ENCODE results near the gene LDB2. TPM values are rescaled to one million over a fixed set of nuclear protein-coding genes. Genes with fewer than 3 reads are reported as not detected.

The LDB2 gene
- total and polyA plus RNA-seq, 2 donors from 2014 or later, result 26.9 to 59.9 TPM

DNA sequence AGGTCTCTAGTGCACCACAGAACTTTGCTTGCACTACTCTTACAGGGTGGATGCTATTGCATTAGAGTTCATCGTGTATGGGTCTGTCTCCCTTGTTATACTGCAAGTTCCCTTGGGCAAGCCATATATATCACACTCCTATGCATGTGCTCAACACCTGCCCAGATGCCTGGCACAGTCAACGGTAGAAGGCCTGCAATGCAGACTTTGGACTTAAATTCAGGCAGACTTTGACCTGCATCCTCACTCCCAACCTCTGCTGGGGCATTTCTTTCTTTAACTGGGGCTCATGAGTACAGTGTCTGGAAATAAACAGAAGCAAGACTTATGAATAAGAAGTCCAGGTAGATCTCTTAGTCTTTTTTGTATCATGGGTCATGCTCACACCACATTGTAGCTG, 148.2 kb downstream of the LDB2 start:
- no peak for FAIRE-seq
- intact Hi-C loops (cut with DNase I), result no loop called here
- no peaks in the 10 kb centered on the region for H3K9me3 ChIP-seq (ENCODE audit: control insufficient read depth in 2 of 3, insufficient read depth in 1 of 3, low read length in 3 of 3)

DNA sequence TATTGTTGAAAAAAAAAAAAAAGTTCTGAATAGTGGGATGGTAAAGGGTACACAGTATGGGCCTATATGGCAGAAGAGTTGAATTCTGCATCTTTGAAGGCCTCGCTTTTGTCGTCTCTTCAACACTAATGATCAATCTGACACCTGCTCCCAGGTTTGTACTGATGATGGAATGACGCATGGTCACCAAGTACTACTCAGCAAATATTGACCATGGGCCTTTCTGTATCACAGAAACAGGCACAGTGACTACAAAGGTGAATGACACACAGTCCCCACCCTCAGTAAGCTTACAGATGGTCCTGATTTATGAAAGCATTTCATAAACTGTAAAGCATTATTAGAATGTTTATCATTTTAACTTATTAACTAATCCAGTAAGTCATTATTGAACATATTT, 152.6 kb downstream of the LDB2 start:
- H3K27ac ChIP-seq (ENCODE audit: low read depth in 2 of 2, low read length in 2 of 2), result no peak overlapping the region
- H3K4me3 ChIP-seq (ENCODE audit: low read length in 3 of 3), result no peak overlapping the region
- H3K27me3 ChIP-seq (ENCODE audit: control insufficient read depth, insufficient read depth, low read length), result no peaks in the 10 kb centered on the region
- H3K36me3 ChIP-seq (ENCODE audit: control insufficient read depth in 2 of 3, insufficient read depth in 3 of 3, low read length in 3 of 3), result no peaks in the 10 kb centered on the region
- peaks cover 0 to 2% (median 0%) of the 10 kb centered on the region in 3 donors for H3K4me1 ChIP-seq (ENCODE audit: control insufficient read depth in 2 of 3, insufficient read depth in 2 of 3, low read depth in 1 of 3, low read length in 3 of 3)
- DNase-seq (no peak), FAIRE-seq (no peak)
- H3K9me3 ChIP-seq (ENCODE audit: control insufficient read depth in 2 of 3, insufficient read depth in 1 of 3, low read length in 3 of 3), result no peaks in the 10 kb centered on the region
- intact Hi-C loops (cut with DNase I), result no loop called here
- no peak overlapping the region for H3K9ac ChIP-seq (ENCODE audit: low read length in 3 of 3)
- TF ChIP-seq, protein P1, sequence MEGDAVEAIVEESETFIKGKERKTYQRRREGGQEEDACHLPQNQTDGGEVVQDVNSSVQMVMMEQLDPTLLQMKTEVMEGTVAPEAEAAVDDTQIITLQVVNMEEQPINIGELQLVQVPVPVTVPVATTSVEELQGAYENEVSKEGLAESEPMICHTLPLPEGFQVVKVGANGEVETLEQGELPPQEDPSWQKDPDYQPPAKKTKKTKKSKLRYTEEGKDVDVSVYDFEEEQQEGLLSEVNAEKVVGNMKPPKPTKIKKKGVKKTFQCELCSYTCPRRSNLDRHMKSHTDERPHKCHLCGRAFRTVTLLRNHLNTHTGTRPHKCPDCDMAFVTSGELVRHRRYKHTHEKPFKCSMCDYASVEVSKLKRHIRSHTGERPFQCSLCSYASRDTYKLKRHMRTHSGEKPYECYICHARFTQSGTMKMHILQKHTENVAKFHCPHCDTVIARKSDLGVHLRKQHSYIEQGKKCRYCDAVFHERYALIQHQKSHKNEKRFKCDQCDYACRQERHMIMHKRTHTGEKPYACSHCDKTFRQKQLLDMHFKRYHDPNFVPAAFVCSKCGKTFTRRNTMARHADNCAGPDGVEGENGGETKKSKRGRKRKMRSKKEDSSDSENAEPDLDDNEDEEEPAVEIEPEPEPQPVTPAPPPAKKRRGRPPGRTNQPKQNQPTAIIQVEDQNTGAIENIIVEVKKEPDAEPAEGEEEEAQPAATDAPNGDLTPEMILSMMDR (IDR thresholded peaks at IDR 0.05; ENCODE audit: borderline replicate concordance, extremely low read depth, insufficient read depth), result no peak

More for the DNA sequence above, 148.2 kb downstream of the LDB2 start:
- Histone ChIP-seq H3K4me3 (ENCODE audit: low read length in 3 of 3) (no peak overlapping the region), H3K9ac (ENCODE audit: low read length in 3 of 3) (no peak overlapping the region), H3K4me1 (ENCODE audit: control insufficient read depth in 2 of 3, insufficient read depth in 2 of 3, low read depth in 1 of 3, low read length in 3 of 3) (no peaks in the 10 kb centered on the region), H3K27ac (ENCODE audit: low read depth in 2 of 2, low read length in 2 of 2) (no peak overlapping the region), H3K27me3 (ENCODE audit: control insufficient read depth, insufficient read depth, low read length) (no peaks in the 10 kb centered on the region), H3K36me3 (ENCODE audit: control insufficient read depth in 2 of 3, insufficient read depth in 3 of 3, low read length in 3 of 3) (no peaks in the 10 kb centered on the region)
- no peak for DNase-seq
- TF ChIP-seq, protein P1 (IDR thresholded peaks at IDR 0.05; ENCODE audit: borderline replicate concordance, extremely low read depth, insufficient read depth), result no peak

DNA sequence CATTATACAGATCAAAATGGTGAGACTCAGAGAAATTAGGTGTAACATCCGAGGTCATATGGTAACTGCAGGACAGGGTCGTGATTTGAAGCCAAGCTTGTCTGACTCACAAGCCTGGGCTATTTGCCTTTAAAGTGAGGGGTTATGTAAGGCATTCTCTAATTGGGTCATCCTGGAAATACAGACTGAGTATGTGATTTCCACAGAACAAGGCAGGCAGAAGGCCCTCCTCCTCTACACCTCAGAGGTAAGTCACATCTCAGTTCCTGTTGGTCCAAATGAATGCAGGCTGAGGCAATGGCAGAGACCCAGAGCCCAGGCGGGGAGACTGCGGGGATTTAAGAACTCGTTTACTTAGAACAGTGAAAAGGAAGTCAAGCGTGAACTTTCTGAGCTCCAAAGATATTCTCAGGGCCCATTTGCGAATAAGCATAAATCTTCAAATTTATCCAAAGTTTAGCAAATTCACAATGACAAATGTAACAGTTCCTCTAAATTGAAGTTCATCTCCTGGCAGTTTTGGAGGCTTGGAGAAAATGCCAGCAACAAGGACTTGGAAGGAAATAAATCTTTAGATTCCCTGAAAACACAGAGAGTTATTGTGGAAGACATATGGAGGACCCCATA, 153.3 kb downstream of the LDB2 start:
- H3K27ac ChIP-seq (ENCODE audit: low read depth in 2 of 2, low read length in 2 of 2), result no peak overlapping the region
- no peak for FAIRE-seq
- intact Hi-C loops (cut with DNase I), result no loop called here

More for the DNA sequence above, 153.3 kb downstream of the LDB2 start:
- TF ChIP-seq, protein P1 (IDR thresholded peaks at IDR 0.05; ENCODE audit: borderline replicate concordance, extremely low read depth, insufficient read depth), result no peak
- Histone ChIP-seq H3K9ac (ENCODE audit: low read length in 3 of 3) (no peak overlapping the region), H3K4me1 (ENCODE audit: control insufficient read depth in 2 of 3, insufficient read depth in 2 of 3, low read depth in 1 of 3, low read length in 3 of 3) (peaks cover 0 to 2% (median 0%) of the 10 kb centered on the region in 3 donors), H3K36me3 (ENCODE audit: control insufficient read depth in 2 of 3, insufficient read depth in 3 of 3, low read length in 3 of 3) (no peaks in the 10 kb centered on the region), H3K9me3 (ENCODE audit: control insufficient read depth in 2 of 3, insufficient read depth in 1 of 3, low read length in 3 of 3) (no peaks in the 10 kb centered on the region), H3K27me3 (ENCODE audit: control insufficient read depth, insufficient read depth, low read length) (no peaks in the 10 kb centered on the region), H3K4me3 (ENCODE audit: low read length in 3 of 3) (no peak overlapping the region)
- no peak for DNase-seq

Data from kidney (tissue), 14 donors.